HEK293 (cell line): ENCODE data around the gene SUFU.

Experiments
- ATF2 ChIP-seq: fragments of 450-650 bp; formaldehyde crosslinking; IDR thresholded peaks from 2 replicates; pipeline ENCODE4 v1.5.1; 2016; ENCODE audit warnings: missing biosample characterization, missing genetic modification characterization, low read depth
- MZF1 ChIP-seq: fragments of 450-650 bp; formaldehyde crosslinking; IDR thresholded peaks from 2 replicates; pipeline ENCODE4 v1.5.1; 2017; ENCODE audit warnings: missing biosample characterization, missing genetic modification characterization, borderline replicate concordance
- ZNF350 ChIP-seq: fragments of 450-650 bp; formaldehyde crosslinking; IDR thresholded peaks from 2 replicates; pipeline ENCODE4 v1.5.0; 2017; ENCODE audit warnings: missing biosample characterization, mild to moderate bottlenecking, missing genetic modification characterization
- ZNF416 ChIP-seq: fragments of 450-650 bp; formaldehyde crosslinking; IDR thresholded peaks from 2 replicates; pipeline ENCODE4 v1.5.1; 2016; ENCODE audit warnings: missing biosample characterization, missing genetic modification characterization
- TF ChIP-seq, protein P1 (sequence below): fragments of 450-650 bp; formaldehyde crosslinking; conservative IDR thresholded peaks from 2 replicates; pipeline ENCODE4 v1.5.1; 2016; ENCODE audit warnings: low read depth, missing biosample characterization, missing genetic modification characterization
- TF ChIP-seq, protein P2 (sequence below): fragments of 450-650 bp; formaldehyde crosslinking; IDR thresholded peaks from 2 replicates; pipeline ENCODE4 v1.5.1; 2016; ENCODE audit warnings: missing biosample characterization, missing genetic modification characterization
- TF ChIP-seq, protein P3 (sequence below): fragments of 450-650 bp; IDR thresholded peaks from 2 replicates; pipeline ENCODE4 v1.5.1; 2018; ENCODE audit warnings: missing biosample characterization, missing genetic modification characterization

DNA sequence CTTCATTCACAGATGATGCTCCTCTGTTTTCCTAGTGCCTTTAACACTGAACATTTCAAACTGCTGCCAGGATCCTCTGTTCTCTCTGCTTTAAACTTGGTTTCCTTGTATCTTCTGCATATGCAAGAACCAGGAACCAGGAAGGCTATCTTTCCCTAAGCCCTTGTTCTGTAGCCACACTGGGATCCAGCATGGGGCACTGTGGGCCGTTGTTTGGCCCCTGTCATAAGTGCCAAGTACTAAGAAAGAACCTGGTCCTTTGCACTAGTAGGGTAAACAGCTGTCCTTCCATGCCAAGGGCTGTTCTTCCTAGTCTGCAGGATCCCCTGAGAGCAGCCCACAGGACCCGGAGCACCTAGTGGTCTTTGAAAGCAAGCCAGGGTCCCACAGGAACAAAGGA lies 91.5 kb downstream of the SUFU start:
- TF ChIP-seq ZNF416 (no peak), MZF1 (tag by site-specific recombination) (no peak), ATF2 (tag by site-specific recombination) (no peak), ZNF350 (tag by site-specific recombination) (no peak)
- TF ChIP-seq, protein P1, sequence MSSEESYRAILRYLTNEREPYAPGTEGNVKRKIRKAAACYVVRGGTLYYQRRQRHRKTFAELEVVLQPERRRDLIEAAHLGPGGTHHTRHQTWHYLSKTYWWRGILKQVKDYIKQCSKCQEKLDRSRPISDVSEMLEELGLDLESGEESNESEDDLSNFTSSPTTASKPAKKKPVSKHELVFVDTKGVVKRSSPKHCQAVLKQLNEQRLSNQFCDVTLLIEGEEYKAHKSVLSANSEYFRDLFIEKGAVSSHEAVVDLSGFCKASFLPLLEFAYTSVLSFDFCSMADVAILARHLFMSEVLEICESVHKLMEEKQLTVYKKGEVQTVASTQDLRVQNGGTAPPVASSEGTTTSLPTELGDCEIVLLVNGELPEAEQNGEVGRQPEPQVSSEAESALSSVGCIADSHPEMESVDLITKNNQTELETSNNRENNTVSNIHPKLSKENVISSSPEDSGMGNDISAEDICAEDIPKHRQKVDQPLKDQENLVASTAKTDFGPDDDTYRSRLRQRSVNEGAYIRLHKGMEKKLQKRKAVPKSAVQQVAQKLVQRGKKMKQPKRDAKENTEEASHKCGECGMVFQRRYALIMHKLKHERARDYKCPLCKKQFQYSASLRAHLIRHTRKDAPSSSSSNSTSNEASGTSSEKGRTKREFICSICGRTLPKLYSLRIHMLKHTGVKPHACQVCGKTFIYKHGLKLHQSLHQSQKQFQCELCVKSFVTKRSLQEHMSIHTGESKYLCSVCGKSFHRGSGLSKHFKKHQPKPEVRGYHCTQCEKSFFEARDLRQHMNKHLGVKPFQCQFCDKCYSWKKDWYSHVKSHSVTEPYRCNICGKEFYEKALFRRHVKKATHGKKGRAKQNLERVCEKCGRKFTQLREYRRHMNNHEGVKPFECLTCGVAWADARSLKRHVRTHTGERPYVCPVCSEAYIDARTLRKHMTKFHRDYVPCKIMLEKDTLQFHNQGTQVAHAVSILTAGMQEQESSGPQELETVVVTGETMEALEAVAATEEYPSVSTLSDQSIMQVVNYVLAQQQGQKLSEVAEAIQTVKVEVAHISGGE (tag by site-specific recombination), result no peak
- TF ChIP-seq, protein P2, sequence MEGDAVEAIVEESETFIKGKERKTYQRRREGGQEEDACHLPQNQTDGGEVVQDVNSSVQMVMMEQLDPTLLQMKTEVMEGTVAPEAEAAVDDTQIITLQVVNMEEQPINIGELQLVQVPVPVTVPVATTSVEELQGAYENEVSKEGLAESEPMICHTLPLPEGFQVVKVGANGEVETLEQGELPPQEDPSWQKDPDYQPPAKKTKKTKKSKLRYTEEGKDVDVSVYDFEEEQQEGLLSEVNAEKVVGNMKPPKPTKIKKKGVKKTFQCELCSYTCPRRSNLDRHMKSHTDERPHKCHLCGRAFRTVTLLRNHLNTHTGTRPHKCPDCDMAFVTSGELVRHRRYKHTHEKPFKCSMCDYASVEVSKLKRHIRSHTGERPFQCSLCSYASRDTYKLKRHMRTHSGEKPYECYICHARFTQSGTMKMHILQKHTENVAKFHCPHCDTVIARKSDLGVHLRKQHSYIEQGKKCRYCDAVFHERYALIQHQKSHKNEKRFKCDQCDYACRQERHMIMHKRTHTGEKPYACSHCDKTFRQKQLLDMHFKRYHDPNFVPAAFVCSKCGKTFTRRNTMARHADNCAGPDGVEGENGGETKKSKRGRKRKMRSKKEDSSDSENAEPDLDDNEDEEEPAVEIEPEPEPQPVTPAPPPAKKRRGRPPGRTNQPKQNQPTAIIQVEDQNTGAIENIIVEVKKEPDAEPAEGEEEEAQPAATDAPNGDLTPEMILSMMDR (tag by site-specific recombination), result no peak
- TF ChIP-seq, protein P3, sequence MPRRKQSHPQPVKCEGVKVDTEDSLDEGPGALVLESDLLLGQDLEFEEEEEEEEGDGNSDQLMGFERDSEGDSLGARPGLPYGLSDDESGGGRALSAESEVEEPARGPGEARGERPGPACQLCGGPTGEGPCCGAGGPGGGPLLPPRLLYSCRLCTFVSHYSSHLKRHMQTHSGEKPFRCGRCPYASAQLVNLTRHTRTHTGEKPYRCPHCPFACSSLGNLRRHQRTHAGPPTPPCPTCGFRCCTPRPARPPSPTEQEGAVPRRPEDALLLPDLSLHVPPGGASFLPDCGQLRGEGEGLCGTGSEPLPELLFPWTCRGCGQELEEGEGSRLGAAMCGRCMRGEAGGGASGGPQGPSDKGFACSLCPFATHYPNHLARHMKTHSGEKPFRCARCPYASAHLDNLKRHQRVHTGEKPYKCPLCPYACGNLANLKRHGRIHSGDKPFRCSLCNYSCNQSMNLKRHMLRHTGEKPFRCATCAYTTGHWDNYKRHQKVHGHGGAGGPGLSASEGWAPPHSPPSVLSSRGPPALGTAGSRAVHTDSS (tag by site-specific recombination), result no peak
